ENCODE results near the gene AGPAT3. TPM values are rescaled to one million over a fixed set of nuclear protein-coding genes. Genes with fewer than 3 reads are reported as not detected.

The AGPAT3 gene
- total and polyA plus RNA-seq, 3 donors from 2014 or later, result 64.5 to 77.5 (median 69.8) TPM

GRCh38 chr21:43859747-43860214, 5.2 kb upstream of the AGPAT3 start:
- Histone ChIP-seq H3K4me1 (peaks cover 7% of the 10 kb centered on the region), H3K27me3 (no peaks in the 10 kb centered on the region), H3K27ac (no peak overlapping the region), H3K36me3 (ENCODE audit: low read depth, missing control alignments) (no peaks in the 10 kb centered on the region), H3K4me3 (no peak overlapping the region), H3K9me3 (no peaks in the 10 kb centered on the region)
- intact Hi-C loops (cut with DNase I; ENCODE audit: low total_unique reads), result loop anchor here (10.0 kb wide), 1 partner anchor 125 kb away; no protein-coding TSS in a partner anchor
- TF ChIP-seq POLR2A (IDR thresholded peaks at IDR 0.05) (no peak), CTCF (IDR thresholded peaks at IDR 0.05) (no peak)
- no peak for DNase-seq
- WGBS, 2 donors, result 82 to 90% methylated on average over 8 of the region's 8 CpGs

GRCh38 chr21:43861706-43862105, 3.3 kb upstream of the AGPAT3 start:
- peaks cover 10% of the 10 kb centered on the region for H3K4me1 ChIP-seq
- no peak for TF ChIP-seq CTCF (IDR thresholded peaks at IDR 0.05)
- TF ChIP-seq POLR2A (IDR thresholded peaks at IDR 0.05), result no peak
- intact Hi-C loops (cut with DNase I; ENCODE audit: low total_unique reads), result loop anchor here (10.0 kb wide), 1 partner anchor 123 kb away; no protein-coding TSS in a partner anchor
- no peaks in the 10 kb centered on the region for H3K27me3 ChIP-seq
- no peaks in the 10 kb centered on the region for H3K36me3 ChIP-seq (ENCODE audit: low read depth, missing control alignments)
- H3K27ac ChIP-seq, result no peak overlapping the region
- no peak for DNase-seq
- no peaks in the 10 kb centered on the region for H3K9me3 ChIP-seq
- 75 to 94% methylated on average over 8 of the region's 8 CpGs for WGBS, 2 donors
- H3K4me3 ChIP-seq, result no peak overlapping the region

- peak; percentile 76 for DNase-seq
- intact Hi-C loops (cut with DNase I; ENCODE audit: low total_unique reads), result loop anchor here (10.0 kb wide), 1 partner anchor 120 kb away; no protein-coding TSS in a partner anchor
- no peaks in the 10 kb centered on the region for H3K27me3 ChIP-seq
- H3K9me3 ChIP-seq, result no peaks in the 10 kb centered on the region
- 0% methylated on average over 4 to 24 of the region's 81 CpGs for WGBS, 2 donors
- H3K27ac ChIP-seq, result peak overlapping the region; percentile 54 to 91
- H3K4me3 ChIP-seq, result peak overlapping the region; percentile 73 to 79
- TF ChIP-seq CTCF (IDR thresholded peaks at IDR 0.05), result no peak
- TF ChIP-seq POLR2A (IDR thresholded peaks at IDR 0.05), result no peak
- peaks cover 18% of the 10 kb centered on the region for H3K4me1 ChIP-seq
- H3K36me3 ChIP-seq (ENCODE audit: low read depth, missing control alignments), result no peaks in the 10 kb centered on the region
Measured at GRCh38 chr21:43864313-43864961, 586 bp upstream of the AGPAT3 start.

GRCh38 chr21:43865540-43866259, 677 bp downstream of the AGPAT3 start:
- TF ChIP-seq CTCF (IDR thresholded peaks at IDR 0.05) (no peak), POLR2A (IDR thresholded peaks at IDR 0.05) (no peak)
- Histone ChIP-seq H3K27me3 (no peaks in the 10 kb centered on the region), H3K27ac (peak overlapping the region; percentile 85 to 91), H3K9me3 (no peaks in the 10 kb centered on the region), H3K4me1 (peaks cover 12% of the 10 kb centered on the region), H3K36me3 (ENCODE audit: low read depth, missing control alignments) (no peaks in the 10 kb centered on the region), H3K4me3 (peak overlapping the region; percentile 73 to 79)
- 1% methylated on average over 48 of the region's 59 CpGs; no CpG with 5 or more reads in 1 of the 2 donors for WGBS, 2 donors
- peak; percentile 49 for DNase-seq
- intact Hi-C loops (cut with DNase I; ENCODE audit: low total_unique reads), result loop anchor here (10.0 kb wide), 1 partner anchor 119 kb away; no protein-coding TSS in a partner anchor

Measured in testis (tissue), 3 donors.